ENCODE data around the gene NUPR1.

NUPR1 gene

GRCh38 chr16:28511801-28512789 lies 26.7 kb downstream of the NUPR1 start:
- H3K36me3 ChIP-seq (replicated peaks; ENCODE audit: insufficient read depth, low read length), result no peaks in the 10 kb centered on the region

GRCh38 chr16:28511031-28511430 lies 27.7 kb downstream of the NUPR1 start:
- Histone ChIP-seq H3K9me2 (replicated peaks; ENCODE audit: insufficient read depth, low read length) (no peaks in the 10 kb centered on the region), H4K20me1 (ENCODE audit: insufficient read depth, low read length) (no peaks in the 10 kb centered on the region)
- TF ChIP-seq EZH2phosphoT487 (IDR thresholded peaks at IDR 0.05; ENCODE audit: low read length) (no peak), EZH2 (optimal IDR thresholded peaks at IDR 0.05; ENCODE audit: low read depth, low read length) (no peak), CTCF (IDR thresholded peaks at IDR 0.05; ENCODE audit: low read length) (no peak)

More at GRCh38 chr16:28511801-28512789, 26.7 kb downstream of the NUPR1 start:
- Histone ChIP-seq H3K9me2 (replicated peaks; ENCODE audit: insufficient read depth, low read length) (no peaks in the 10 kb centered on the region), H3K79me2 (ENCODE audit: low read length) (no peaks in the 10 kb centered on the region), H3K4me1 (ENCODE audit: low read length) (peaks cover 4% of the 10 kb centered on the region; the same call in 1 of the 2 replicates), H3K4me2 (ENCODE audit: low read depth, low read length) (no peak overlapping the region), H3K9ac (ENCODE audit: low read length) (no peak overlapping the region), H3K27me3 (replicated peaks; ENCODE audit: insufficient read depth, low read length) (no peaks in the 10 kb centered on the region), H3K27ac (ENCODE audit: low read length) (no peak overlapping the region), H4K20me1 (ENCODE audit: insufficient read depth, low read length) (no peaks in the 10 kb centered on the region), H3F3A (ENCODE audit: insufficient read depth, low read length) (no peaks in the 10 kb centered on the region), H3K4me3 (ENCODE audit: low read length) (no peak overlapping the region), H2AFZ (ENCODE audit: low read length) (no peak overlapping the region), H3K9me3 (replicated peaks; ENCODE audit: insufficient read depth, low read length) (no peaks in the 10 kb centered on the region)
- DNase-seq, result no peak
- TF ChIP-seq CTCF (IDR thresholded peaks at IDR 0.05; ENCODE audit: low read length) (no peak), EZH2phosphoT487 (IDR thresholded peaks at IDR 0.05; ENCODE audit: low read length) (no peak), EZH2 (optimal IDR thresholded peaks at IDR 0.05; ENCODE audit: low read depth, low read length) (no peak)

DNA sequence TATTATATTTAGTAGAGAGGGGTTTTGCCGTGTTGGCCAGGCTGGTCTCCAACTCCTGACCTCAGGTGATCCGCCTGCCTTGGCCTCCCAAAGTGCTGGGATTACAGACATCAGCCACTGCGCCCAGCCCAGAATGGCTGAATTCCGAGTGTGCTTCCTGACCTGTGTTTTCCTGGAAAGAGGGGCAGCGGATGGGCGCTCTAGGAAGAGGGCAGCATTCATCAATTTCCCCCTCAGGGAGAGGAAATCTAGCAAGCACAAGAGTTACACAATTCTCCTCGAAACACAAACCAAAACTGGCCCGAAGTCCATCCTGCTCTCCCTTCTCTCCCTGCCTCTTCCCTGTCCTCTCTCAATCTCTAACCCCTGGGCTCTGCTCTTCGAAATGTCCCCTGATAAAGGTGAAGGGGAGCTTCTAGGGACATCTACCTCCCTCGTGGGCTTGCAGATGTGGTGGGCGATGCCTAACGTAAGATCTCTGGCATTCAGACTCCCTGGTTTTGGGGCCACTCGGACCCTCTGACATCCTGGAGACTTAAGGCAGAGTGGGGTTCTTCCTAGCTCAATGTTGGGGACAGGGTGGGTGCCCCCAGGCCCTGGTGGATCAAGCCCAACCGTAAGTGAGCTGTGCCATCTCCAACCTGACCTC lies 33.2 kb downstream of the NUPR1 start:
- Histone ChIP-seq H2AFZ (ENCODE audit: low read length) (no peak overlapping the region), H3K9me3 (replicated peaks; ENCODE audit: insufficient read depth, low read length) (no peaks in the 10 kb centered on the region), H3K27me3 (replicated peaks; ENCODE audit: insufficient read depth, low read length) (peaks cover 22% of the 10 kb centered on the region), H4K20me1 (ENCODE audit: insufficient read depth, low read length) (no peaks in the 10 kb centered on the region), H3K9ac (ENCODE audit: low read length) (no peak overlapping the region), H3K27ac (ENCODE audit: low read length) (no peak overlapping the region), H3K4me3 (ENCODE audit: low read length) (no peak overlapping the region), H3K36me3 (replicated peaks; ENCODE audit: insufficient read depth, low read length) (no peaks in the 10 kb centered on the region), H3K9me2 (replicated peaks; ENCODE audit: insufficient read depth, low read length) (no peaks in the 10 kb centered on the region), H3K4me2 (ENCODE audit: low read depth, low read length) (no peak overlapping the region), H3K4me1 (ENCODE audit: low read length) (peaks cover 4% of the 10 kb centered on the region; the same call in 1 of the 2 replicates), H3F3A (ENCODE audit: insufficient read depth, low read length) (no peaks in the 10 kb centered on the region), H3K79me2 (ENCODE audit: low read length) (no peaks in the 10 kb centered on the region)
- no peak for DNase-seq
- no peak for TF ChIP-seq CTCF (IDR thresholded peaks at IDR 0.05; ENCODE audit: low read length)
- no peak for TF ChIP-seq EZH2 (optimal IDR thresholded peaks at IDR 0.05; ENCODE audit: low read depth, low read length)
- no peak for TF ChIP-seq EZH2phosphoT487 (IDR thresholded peaks at IDR 0.05; ENCODE audit: low read length)

More at GRCh38 chr16:28511031-28511430, 27.7 kb downstream of the NUPR1 start:
- H3K9me3 ChIP-seq (replicated peaks; ENCODE audit: insufficient read depth, low read length), result no peaks in the 10 kb centered on the region
- H3K79me2 ChIP-seq (ENCODE audit: low read length), result no peaks in the 10 kb centered on the region
- no peak overlapping the region for H3K4me3 ChIP-seq (ENCODE audit: low read length)
- H3K4me1 ChIP-seq (ENCODE audit: low read length), result peaks cover 4% of the 10 kb centered on the region; the same call in 1 of the 2 replicates
- peaks cover 3% of the 10 kb centered on the region for H3K27me3 ChIP-seq (replicated peaks; ENCODE audit: insufficient read depth, low read length)
- no peak overlapping the region for H3K4me2 ChIP-seq (ENCODE audit: low read depth, low read length)
- H3K27ac ChIP-seq (ENCODE audit: low read length), result no peak overlapping the region
- no peak for DNase-seq
- no peak overlapping the region for H3K9ac ChIP-seq (ENCODE audit: low read length)
- no peak overlapping the region for H2AFZ ChIP-seq (ENCODE audit: low read length)
- H3K36me3 ChIP-seq (replicated peaks; ENCODE audit: insufficient read depth, low read length), result no peaks in the 10 kb centered on the region
- H3F3A ChIP-seq (ENCODE audit: insufficient read depth, low read length), result no peaks in the 10 kb centered on the region

Measured in MM.1S (cell line).